HUES48 (cell line): Measurements from ENCODE around the gene TRIP4.
A peak's percentile ranks its signal among the peaks of the same experiment; 100 is the strongest.
"Not testable (repeated sequence)": the region's sequence is repeated elsewhere in the genome, so short reads cannot be mapped to it uniquely, and the experiment has no call there.

Experiments used
- H3K27ac ChIP-seq: one replicate; pipeline ENCODE4 v1.7.0; 2013; ENCODE audit warnings: low read depth, low read length, inconsistent platforms
- H3K27me3 ChIP-seq: 2 replicates; pipeline ENCODE4 v1.6.1; 2013; ENCODE audit warnings: mild to moderate bottlenecking, low read length; ENCODE audit not compliant: control insufficient read depth, insufficient read depth
- H3K36me3 ChIP-seq: 2 replicates; pipeline ENCODE4 v1.6.1; 2013; ENCODE audit warnings: low read length; ENCODE audit not compliant: control insufficient read depth, insufficient read depth
- H3K4me1 ChIP-seq: 2 replicates; pipeline ENCODE4 v1.6.1; 2013; ENCODE audit warnings: mild to moderate bottlenecking, low read length; ENCODE audit not compliant: control insufficient read depth, insufficient read depth
- H3K4me3 ChIP-seq: 2 replicates; pipeline ENCODE4 v1.5.1; 2013; ENCODE audit warnings: mild to moderate bottlenecking, low read depth, low read length
- H3K9ac ChIP-seq: 2 replicates; pipeline ENCODE4 v1.6.1; 2013; ENCODE audit warnings: mild to moderate bottlenecking, low read depth, low read length, moderate library complexity
- H3K9me3 ChIP-seq: 2 replicates; pipeline ENCODE4 v1.6.1; 2013; ENCODE audit warnings: low read length; ENCODE audit not compliant: control insufficient read depth, insufficient read depth

TRIP4 gene

DNA sequence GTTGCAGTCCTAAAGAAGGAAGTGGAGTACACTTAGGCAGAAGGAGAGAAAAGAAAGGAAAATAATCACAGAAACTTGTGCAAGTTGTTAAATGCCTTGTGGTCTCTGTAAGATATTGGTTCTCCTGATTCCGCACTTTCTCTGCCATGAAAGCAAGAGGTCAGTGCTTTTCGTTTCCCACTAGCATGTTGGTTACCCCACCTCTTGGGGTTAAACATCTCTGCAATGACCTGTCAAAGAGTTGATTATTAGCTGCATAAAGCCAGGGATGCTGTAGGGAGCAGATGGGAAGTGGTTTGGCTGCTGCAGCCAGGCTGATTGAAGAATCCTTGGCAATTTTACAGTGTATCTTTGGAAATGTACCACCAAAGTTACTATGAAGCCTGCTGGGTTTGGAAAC, 106.0 kb downstream of the TRIP4 start:
- Histone ChIP-seq H3K9me3 (no peaks in the 10 kb centered on the region), H3K27me3 (no peaks in the 10 kb centered on the region), H3K36me3 (0 out of 2 replicates have a peak, but pooled peaks cover 6% of the 10 kb centered on the region), H3K9ac (no peak overlapping the region), H3K4me3 (no peak overlapping the region), H3K27ac (no peak overlapping the region), H3K4me1 (0 out of 2 replicates have a peak, but pooled peaks cover 3% of the 10 kb centered on the region)

DNA sequence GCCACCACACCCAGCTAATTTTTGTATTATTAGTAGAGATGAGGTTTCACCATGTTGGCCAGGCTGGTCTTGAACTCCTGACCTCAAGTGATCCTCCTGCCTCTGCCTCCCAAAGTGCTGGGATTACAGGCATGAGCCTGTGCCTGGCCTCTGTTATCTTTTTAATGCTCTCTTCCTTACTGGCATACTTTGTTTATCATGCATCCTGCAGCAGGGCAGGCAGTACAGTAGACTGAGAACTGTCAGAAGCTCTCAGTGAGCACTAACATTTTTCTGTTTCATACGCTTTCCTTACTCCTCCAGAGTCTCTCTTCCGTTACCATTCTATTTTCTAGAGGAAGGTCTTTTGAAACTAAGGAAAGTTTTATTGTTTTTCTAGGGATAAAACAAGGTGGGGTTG, 108.3 kb downstream of the TRIP4 start:
- H3K4me3 ChIP-seq, H3K9ac ChIP-seq, H3K27ac ChIP-seq, H3K4me1 ChIP-seq, H3K27me3 ChIP-seq, H3K9me3 ChIP-seq: not testable (repeated sequence)
- H3K36me3 ChIP-seq: peaks cover 26% of the 10 kb centered on the region

DNA sequence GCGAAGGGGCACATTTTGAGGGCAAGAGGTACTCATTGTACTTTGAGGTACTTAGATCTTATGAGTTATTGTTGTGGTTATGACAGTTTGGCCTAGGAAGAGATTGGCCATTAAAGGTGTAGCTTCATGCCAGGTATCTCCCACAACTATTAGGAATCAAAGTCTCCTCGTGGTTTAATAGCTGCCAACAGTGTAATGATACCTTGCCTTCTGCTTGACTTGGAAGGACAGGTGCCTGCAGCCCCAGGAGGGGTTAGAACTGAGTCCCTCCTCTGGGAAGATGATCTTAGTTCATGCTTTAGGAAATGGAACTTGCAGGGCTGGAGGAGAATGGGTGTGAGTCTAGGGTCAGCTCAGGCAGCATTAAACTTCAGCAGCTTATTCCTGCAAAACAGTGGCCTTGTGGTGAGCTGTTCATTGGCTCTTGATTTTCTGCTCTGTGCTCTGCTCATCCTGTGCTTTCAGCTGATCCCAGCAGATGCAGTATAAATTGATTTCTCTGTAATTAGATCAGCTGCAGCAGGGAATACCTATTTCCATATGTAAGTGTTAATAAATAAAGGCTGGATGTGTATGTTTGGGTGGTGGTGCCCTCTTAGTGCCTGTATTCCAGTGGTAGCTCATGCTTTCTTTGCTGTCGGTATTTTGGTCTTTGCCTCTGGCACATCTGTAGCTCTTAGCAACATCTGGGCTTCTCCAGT, 113.2 kb downstream of the TRIP4 start:
- Histone ChIP-seq H3K9me3 (no peaks in the 10 kb centered on the region), H3K4me1 (peaks cover 14% of the 10 kb centered on the region), H3K27ac (no peak overlapping the region), H3K27me3 (no peaks in the 10 kb centered on the region), H3K9ac (no peak overlapping the region), H3K4me3 (no peak overlapping the region), H3K36me3 (peaks cover 45% of the 10 kb centered on the region)

DNA sequence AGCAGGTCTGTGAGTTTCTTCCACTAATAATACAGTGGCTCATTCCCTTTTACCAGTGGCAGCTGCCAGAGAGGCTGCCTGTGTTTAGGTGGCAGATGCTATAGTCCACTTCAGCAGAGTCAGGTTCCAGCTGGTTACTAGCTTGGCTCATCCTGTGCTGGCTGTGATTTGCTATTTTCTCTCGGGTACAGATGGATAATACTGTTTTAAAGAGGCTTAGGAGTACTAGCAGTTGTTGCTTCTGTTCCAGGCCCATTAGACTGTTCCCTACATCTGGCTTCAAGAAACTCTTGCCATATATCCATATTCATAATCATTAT, 113.7 kb downstream of the TRIP4 start:
- Histone ChIP-seq H3K36me3 (peaks cover 45% of the 10 kb centered on the region), H3K27me3 (no peaks in the 10 kb centered on the region), H3K9ac (no peak overlapping the region), H3K27ac (no peak overlapping the region), H3K4me3 (no peak overlapping the region), H3K4me1 (peaks cover 14% of the 10 kb centered on the region), H3K9me3 (no peaks in the 10 kb centered on the region)

DNA sequence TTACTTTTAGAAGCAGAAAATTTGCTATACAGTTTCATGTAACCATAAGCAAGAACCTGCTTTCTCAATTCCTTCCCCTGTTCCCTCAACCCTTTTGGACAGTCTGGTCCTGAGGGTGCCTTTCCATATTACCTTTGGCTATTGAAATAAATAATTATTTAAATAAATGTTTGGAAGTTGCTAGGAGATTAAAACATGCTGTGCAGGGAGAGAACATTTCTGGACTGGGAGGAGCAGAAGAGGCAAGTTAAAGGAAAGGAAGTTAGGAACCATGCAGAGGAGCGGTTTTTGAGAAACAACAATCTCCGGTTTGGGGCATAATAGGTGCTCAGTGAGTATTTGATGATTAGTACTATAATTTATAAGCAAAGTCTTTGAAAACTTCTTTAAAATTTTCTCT, 114.5 kb downstream of the TRIP4 start:
- Histone ChIP-seq H3K27me3 (no peaks in the 10 kb centered on the region), H3K36me3 (peaks cover 43% of the 10 kb centered on the region), H3K27ac (no peak overlapping the region), H3K9ac (no peak overlapping the region), H3K4me1 (peaks cover 14% of the 10 kb centered on the region), H3K9me3 (no peaks in the 10 kb centered on the region), H3K4me3 (no peak overlapping the region)

DNA sequence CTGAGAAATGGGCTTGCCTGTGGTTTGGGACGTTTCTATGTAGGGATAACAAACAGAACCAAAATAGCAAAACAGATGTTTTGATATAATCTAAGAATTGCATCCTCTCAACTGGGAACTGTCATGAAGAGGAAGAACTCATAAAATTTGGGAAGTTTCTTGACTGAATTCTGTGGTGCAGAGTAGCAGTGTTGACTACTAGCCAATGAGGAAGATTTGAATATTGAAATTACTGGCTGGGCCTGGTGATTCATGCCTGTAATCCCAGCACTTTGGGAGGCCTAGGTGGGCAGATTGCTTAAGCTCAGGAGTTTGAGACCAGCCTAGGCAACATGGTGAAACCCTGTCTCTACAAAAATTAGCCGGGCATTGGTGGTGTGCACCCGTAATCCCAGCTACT, 114.9 kb downstream of the TRIP4 start:
- Histone ChIP-seq H3K27me3 (no peaks in the 10 kb centered on the region), H3K27ac (no peak overlapping the region), H3K4me1 (peaks cover 14% of the 10 kb centered on the region), H3K9me3 (no peaks in the 10 kb centered on the region), H3K36me3 (peaks cover 39% of the 10 kb centered on the region), H3K4me3 (no peak overlapping the region), H3K9ac (no peak overlapping the region)

DNA sequence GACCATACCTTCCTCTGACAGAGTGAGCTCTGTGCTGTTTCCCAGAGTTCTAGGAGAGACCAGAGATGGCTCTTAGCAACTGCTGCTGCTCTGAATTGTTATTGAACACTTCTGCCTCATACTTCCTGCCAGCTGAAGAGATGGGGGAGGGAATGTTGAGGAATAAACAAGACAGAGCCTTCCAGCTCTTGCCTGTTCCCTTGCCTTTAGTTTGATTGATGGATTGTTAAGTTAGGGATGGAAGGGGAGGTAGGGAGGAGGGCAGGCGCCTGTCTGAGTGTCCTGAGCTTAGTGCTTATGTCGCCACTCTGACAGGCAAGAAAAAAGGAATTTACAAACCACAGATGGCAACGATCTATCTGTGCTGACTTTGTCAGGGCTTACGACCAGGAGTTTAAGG, 115.6 kb downstream of the TRIP4 start:
- H3K4me1 ChIP-seq: peaks cover 14% of the 10 kb centered on the region
- peaks cover 39% of the 10 kb centered on the region for H3K36me3 ChIP-seq
- H3K27ac ChIP-seq: peak overlapping the region; percentile 23

DNA sequence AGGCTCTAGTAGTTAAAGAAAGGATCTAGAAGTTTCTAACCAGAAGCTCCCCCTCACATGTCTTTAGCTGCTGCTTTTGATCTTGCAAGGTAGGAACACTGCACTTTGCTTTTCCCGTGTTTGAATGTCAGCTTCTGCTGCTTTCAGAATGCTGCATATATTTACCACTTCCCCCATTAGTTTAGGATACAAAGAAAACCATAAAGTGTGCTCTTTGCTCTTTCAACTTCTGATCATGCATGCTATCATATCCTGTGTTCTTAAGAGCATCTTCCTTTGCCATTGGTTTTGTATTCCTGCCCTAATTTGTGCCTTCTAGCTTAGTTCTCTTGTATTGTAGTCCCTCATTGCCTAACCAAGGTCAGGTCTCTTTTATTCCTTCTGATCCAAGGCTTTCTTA, 116.0 kb downstream of the TRIP4 start:
- Histone ChIP-seq H3K4me1 (peaks cover 14% of the 10 kb centered on the region), H3K36me3 (peaks cover 39% of the 10 kb centered on the region), H3K9me3 (no peaks in the 10 kb centered on the region), H3K9ac (no peak overlapping the region), H3K27me3 (no peaks in the 10 kb centered on the region), H3K4me3 (no peak overlapping the region), H3K27ac (no peak overlapping the region)

More for the DNA sequence above, 115.6 kb downstream of the TRIP4 start:
- Histone ChIP-seq H3K9me3 (no peaks in the 10 kb centered on the region), H3K4me3 (no peak overlapping the region), H3K27me3 (no peaks in the 10 kb centered on the region), H3K9ac (no peak overlapping the region)
